GM21786 (cell line): ENCODE data around the gene ZBTB46.

ENCODE experiments used
- ATAC-seq: cut with Tn5 transposase; IDR thresholded peaks from one replicate; pipeline ENCODE4 v1.9.1; 2021; ENCODE audit not compliant: unreplicated experiment

Gene ZBTB46

DNA sequence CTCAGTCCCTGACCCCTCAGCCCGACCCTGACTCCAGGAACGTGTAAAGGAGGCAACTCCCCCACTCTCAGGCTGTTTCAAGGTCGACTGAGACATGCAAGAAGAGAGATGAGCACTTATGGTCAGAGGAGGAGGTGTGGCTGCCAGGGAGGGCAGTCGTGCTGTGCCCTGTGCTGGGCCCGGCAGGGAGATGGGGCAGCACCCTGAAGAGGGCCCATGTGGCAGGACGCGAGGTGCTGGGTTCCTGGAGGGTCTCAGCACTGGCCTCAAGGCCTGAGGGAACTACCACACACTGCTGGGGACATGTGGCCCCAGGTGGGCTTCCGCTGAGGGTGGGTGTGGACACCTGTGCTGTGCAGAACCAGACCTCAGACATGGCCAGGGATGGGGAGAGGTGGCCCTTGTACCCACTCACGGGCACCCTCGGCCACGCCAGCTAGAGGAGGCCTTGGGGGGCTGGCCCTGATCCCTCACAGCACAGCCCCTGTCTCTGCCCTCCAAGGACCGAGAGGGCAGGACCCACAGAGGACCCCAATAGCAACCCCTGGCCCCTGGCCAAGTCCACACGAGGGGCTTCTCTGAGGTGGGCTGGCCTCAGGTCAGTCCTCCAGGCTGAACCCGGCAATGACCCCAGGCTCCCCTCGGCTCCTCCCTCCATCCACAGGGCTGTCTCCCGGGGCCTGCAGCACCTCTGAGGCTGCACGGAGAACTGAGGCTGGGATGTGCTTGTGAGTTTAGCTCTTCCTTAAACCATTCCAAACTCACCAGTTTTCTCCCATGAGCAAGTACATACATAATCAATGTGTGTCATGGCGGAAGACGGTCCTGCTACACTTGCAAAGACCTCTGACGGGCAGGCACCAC lies 82.8 kb downstream of the ZBTB46 start:
- ATAC-seq: no peak

DNA sequence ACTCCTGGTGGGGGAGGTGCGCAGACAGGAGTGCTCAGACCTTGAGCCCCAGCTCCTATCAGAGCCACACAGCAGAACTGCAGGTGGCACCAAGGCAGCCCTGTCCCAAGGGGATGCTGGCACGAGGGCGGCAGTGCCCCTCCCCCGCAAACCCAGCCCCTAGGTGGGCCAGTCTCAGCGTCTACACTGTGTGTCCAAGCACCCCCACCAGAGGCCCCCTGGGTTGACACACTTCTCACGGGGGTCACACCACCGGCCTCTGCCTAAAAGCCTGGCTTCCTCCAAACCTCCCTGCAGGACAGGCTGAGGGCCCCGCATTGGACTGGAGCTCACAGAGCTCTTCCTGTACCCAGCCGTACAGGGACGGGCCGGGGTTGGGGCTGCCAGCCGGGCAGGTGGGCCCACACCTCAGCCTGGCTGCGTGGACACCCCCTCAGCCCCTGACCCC lies 83.4 kb downstream of the ZBTB46 start:
- ATAC-seq: no peak

DNA sequence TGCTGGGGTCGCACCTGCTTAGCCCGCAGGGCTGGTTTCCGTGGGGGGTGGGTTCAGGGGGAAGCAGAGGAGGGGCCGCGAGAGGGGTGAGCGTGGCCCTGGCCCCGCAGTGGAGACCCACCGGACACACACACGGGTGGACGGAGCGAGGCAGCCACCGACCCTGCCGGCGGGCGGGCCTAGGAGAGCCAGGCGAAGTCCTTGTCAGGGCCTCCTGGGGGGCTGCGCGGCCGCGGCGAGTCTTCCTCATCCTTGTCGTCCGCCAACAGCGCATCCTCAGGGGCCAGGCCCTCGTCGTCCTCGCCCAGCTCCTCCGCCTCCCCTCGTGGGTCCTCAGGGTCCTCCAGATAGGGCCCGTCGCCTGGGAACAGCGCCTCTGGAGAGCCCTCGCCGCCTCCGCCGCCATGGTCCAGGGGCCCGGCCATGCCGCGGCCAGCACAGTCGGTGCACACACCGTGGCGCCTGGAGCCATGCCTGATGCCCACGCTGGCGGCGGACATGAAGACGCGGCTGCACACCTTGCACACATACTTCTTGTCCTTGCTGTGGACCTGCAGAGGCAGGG lies 84.2 kb downstream of the ZBTB46 start:
- no peak for ATAC-seq

DNA sequence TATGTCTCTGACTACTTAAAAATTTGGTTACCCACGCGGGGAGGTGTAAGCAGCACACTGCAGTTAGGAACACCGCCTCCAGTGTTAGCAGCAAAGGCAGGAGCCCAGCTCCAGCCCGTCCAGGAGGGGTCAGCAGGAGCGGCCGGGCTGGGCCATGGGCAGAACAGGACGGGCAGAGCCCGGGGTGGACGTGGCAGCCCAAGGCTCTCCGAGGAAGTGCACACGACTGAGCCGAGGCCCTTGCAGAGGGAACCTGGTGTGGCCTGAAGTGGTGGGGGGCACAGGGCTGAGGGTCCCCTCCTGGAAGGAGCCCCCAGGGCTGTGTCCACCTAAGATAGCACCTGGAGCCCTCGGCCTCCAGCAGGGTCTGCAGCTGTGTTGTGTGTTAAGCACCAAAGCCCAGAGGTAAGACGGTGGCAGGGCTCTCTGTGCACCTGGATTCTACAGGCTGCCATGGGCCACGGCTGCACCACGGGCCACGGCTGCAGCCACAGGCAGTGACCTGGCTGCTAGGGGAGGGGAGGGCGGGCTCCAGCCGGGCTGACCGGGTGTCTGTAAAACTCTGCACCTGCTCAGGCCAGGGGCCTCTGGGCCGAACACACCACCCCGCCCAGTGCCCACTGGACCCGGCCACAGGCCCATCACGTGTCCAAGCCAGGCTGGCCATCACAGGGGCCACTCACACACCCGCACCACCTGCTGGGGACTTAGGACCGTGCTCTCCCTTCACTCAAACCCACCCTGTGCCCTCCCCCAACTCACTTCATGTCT lies 84.9 kb downstream of the ZBTB46 start:
- no peak for ATAC-seq

DNA sequence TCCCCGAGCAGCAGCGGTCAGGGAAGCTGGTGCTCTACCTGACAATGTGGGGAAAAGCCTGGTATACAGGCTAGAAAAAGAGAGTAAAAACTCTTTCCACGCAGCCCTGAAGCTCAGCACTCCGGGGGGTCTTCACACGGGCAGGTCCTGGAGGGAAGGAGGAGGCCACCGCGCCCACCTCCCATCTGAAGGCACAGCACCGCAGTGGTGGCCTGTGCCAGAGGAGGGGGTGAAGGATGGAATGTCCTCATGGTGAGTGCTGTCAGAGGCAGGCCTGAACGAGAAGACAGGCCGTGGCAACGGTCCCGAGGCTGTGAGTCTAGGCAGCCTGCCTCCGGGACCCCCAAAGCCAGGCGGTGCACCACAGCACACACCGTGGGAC lies 85.6 kb downstream of the ZBTB46 start:
- ATAC-seq: no peak

DNA sequence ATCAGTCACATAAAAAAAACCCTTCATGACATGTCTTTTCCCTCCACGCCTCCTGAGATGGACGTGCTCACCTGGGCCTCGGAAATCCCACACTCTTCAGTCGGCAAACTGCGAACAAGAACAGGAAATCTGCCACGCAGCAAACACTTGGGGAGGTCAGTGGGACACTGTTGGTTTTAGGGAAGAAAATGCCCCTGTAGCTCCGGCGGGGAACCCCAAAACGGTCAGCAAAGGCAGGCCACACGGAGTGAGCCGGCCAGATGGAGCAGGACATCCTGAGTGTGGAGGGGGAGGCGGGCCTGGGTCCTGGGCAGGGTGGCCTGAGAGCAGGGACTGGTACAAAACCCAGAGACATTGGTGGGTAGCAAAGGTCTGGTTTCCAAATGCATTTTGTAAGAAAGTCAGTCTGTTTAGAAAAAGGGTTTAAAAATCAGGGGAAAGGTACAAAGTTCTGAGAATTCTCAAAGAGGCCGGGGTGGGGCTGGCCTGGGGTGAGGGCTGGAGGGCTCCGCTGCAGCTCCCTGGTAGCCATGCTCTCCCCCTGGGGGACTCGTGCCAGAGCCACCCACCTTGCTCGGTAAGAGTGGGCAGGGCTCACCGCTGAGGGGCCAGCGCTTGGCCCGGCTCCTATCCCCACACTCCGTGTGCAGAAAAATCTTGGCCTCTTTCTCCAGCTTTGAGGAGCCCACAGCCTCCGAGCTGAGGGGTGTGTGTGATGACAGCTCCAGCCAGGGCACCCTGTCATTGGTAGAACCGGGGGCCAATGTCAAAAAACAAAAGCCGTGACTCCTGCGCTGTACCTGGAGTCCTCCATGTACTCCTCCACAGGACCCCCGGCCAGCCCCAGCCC lies 86.3 kb downstream of the ZBTB46 start:
- ATAC-seq: no peak

DNA sequence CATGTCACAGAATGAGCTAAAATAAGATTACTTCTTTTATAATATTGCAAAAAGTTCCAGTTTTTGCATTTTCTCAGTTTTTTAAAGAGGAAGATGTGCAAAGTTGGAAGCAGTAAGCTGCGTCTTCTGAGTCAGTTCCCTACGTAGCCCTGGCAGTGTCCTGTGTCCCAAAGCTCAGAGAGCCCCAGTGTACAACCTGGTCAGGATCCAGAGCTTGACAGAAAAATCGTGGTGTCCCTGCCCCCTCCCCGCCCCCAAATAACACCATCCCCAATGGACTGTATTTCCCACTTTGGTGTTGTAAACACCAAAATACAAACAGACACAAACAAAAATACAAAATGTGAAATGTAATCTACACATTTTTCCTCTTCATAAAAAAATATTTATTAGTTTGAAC lies 86.9 kb downstream of the ZBTB46 start:
- ATAC-seq: no peak

DNA sequence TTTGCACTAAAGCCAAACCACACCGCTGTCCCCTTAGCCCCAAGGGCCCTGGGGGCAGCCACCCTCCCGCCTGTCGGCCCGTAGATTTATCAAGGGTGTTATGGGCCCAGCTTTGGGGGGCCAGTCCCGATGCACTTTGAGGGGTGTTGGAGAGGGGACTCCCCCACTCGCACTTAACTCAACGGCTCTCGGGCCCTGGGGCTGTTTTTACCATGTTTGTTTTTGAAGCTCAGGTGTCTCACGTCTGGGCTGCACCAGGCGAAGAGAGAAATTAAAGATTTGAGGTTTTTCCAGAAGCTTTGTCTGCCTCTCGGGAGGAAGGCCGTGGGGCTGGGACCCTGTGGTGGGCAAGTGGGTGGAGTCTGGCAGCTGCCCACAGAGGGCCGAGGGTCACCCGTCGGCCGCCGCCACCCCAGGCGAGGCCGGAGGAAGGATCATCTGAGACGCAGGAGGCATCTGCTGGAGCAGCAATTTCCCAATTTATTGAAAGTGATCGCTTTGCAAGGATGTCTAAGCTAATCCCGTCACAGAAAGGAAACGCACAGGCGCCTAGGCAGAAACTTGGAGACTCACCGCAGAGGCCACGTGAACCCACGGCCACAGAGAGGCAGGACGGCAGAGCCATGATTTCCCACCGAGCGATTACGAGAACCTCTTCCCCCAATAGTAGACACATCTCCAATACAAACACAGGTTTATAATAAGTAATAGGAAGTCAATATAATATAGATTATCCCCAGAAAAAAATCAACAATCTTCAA lies 87.7 kb downstream of the ZBTB46 start:
- ATAC-seq: no peak

DNA sequence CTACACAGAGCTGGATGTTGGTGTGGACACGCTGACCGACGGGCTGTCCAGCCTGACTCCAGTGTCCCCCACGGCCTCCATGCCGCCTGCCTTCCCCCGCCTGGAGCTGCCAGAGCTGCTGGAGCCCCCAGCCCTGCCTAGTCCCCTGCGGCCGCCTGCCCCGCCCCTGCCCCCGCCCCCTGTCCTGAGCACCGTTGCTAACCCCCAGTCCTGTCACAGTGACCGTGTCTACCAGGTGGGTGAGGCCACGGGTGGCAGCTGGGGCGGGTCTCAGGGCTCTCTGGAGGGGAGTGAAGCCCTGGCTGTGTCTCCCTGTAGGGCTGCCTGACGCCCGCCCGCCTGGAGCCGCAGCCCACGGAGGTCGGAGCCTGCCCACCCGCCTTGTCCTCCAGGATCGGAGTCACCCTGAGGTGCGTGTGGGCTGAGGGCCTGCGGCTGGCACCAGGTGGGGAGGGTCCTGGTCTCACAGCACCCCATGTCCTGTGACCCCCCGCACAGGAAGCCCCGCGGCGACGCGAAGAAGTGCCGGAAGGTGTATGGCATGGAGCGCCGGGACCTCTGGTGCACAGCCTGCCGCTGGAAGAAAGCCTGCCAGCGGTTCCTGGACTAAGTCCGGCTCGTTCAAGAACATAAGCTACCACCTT lies 88.6 kb downstream of the ZBTB46 start:
- no peak for ATAC-seq

DNA sequence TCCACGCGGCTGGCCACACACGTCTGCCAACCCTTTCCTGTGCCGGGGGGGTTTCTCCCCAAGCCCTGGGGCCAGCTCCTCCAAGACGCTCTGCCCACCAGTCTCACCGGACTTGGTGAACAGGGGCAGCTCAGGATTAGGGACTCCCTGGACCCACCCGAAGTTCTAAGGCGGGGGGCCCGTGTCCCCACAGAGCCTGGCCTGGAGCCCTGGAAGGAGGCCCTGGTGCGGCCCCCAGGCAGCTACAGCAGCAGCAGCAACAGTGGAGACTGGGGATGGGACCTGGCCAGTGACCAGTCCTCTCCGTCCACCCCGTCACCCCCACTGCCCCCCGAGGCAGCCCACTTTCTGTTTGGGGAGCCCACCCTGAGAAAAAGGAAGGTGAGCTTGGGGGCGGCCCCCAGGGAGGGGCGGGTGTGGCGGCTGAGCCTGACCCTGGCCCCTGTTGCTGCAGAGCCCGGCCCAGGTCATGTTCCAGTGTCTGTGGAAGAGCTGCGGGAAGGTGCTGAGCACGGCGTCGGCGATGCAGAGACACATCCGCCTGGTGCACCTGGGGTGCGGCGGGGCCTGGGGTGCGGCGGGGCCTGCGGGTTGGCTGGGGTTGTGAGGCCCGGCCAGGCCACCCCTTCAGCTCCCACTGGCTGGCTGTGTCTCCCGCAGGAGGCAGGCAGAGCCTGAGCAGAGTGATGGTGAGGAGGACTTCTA lies 89.2 kb downstream of the ZBTB46 start:
- ATAC-seq: no peak

DNA sequence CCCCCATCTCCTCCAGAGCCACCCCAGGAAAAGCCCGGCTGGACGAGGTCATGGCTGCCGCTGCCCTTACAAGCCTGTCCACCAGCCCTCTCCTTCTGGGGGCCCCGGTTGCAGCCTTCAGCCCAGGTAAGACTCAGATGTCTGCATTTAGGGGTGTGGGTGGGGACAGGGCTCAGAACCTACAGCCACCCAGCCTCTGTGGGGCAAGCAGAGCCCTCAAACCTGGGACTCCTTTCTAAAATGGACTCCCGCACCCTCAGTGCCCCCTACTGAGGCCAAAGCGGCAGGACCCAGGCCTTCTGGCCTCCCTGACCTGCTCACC lies 89.7 kb downstream of the ZBTB46 start:
- no peak for ATAC-seq

DNA sequence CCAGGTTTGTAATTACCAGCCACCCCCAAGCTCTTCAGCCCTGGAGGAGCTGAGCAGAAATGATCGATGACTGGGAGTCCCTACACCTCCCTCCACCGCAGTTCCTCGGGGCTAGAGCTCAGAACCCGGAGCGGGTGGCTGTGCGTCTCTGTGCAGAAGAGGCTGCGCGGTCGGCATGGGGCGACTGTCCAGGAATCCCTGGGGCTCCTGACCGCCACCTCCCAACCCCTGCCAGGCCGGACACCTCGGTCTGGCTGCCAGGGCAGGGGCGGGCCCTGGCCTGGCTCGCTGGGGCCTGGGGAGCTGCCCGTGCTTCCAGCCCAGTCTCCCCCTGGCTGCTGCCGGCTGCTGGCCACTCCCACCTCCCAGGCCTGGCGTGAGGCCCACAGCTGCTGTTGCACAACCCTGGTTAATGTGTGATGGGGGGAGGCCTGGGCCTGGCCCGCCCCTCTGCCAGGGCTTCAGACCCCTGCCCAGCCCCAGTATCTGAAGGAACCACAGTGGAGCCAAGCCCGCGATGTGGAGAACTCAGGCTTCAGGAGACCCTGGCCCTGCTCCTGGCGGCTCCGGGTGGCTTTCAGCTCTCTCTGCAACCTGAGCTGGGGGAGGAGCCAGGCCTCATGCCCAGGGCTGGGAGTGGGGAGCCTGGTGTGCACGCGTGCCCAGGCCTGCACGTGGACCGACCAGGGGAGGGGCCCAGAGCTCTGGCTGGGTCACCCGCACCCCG lies 90.3 kb downstream of the ZBTB46 start:
- no peak for ATAC-seq

DNA sequence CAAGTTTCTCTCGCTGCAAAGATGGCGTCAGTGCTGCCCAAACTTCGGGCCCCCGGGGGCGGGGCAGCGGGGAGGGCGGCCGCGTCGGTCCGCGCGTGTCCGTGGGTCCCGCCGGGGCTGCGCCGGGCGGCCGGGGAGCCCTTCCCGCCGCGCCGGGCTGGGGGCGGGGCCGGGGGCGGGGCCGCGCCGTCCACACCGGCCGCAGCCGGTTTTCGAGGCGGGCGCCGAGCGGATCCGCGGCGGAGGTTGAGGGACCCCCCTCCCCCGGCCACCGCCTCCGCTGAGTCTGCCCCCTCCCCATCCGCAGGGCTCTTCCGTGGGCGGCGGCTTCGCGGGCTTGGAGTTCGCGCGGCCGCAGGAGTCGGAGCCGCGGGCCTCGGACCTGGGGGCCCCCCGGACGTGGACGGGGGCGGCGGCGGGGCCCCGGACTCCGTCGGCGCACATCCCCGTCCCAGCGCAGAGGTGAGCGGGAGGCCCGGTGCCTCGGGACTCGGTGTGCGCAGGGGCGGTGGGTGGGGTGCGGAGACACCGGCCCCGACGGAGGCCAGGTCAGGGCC lies 90.9 kb downstream of the ZBTB46 start:
- no peak for ATAC-seq

DNA sequence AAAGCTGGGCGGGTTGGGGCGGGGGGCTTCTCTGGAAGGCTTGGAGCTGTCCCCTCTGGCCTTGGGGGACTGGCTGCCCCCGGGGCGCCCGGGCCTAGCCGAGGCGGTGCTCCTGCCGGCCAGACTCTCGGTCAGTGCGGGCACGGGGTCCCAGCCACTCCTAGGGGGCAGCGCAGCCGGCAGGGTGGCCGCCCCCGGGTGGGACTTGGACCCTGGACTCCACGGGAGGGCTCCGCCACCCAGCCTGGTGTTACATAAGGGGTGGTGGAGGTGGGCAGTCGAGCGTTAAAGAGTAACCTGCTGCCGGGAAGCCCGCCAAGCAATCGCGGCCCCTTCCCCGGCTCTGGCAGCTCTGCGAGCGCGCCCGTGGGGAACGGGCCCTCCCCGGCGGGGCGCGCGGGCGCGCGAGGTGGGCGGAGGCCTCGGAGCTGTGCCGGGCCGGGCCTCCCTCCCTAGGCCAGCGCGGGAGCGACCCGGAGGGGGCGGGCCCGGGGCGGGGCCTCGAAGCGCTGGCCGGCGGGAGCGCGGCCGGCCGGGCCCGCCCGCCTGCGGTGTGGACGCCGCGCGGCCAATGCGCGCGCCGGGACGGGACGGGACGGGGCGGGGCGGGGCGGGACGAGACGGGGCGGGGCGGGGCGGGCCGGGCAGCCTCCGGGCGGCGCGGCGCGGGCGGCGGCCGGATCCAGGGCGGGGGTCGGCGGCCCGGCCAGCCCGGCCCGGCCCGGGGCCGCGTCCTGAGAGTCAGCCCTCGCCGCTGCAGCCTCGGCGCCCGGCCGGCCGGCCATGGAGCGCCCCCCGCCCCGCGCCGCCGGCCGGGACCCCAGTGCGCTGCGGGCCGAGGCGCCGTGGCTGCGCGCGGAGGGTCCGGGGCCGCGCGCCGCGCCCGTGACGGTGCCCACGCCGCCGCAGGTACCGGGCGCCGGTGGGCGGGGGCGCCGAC lies 91.7 kb downstream of the ZBTB46 start, which contains the start of gene SLC2A4RG:
Gene SLC2A4RG (plus strand): TSS at position 647 of the 940 bp plus-strand sequence. CDS start 137 bp downstream, at position 784.
- ATAC-seq: peak; percentile 22

DNA sequence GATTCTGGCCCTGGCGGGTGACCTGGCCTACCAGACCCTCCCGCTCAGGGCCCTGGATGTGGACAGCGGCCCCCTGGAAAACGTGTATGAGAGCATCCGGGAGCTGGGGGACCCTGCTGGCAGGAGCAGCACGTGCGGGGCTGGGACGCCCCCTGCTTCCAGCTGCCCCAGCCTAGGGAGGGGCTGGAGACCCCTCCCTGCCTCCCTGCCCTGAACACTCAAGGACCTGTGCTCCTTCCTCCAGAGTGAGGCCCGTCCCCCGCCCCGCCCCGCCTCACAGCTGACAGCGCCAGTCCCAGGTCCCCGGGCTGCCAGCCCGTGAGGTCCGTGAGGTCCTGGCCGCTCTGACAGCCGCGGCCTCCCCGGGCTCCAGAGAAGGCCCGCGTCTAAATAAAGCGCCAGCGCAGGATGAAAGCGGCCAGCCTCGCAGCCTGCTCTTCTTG lies 92.4 kb downstream of the ZBTB46 start:
- ATAC-seq: no peak

DNA sequence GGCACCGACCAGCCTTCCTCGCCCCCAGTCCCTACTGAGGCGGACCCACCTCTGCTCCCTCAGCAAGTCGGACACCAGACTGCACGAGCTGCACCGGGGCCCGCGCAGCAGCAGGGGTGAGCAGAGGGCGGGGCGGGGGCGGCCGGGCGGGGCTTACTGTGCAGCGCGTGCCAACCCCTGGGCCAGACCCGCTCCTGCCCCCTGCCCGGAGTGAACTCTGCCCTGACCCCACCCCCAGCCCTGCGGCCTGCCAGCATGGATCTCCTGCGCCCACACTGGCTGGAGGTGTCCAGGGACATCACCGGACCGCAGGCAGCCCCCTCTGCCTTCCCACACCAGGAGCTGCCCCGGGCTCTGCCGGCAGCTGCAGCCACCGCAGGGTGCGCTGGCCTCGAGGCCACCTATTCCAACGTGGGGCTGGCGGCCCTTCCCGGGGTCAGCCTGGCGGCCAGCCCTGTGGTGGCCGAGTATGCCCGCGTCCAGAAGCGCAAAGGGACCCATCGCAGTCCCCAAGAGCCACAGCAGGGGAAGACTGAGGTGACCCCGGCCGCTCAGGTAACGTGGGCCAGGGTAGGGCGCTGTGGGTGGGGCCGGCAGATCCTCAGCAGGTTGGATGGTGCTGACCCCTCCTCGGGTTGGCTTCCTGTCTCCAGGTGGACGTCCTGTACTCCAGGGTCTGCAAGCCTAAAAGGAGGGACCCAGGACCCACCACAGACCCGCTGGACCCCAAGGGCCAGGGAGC lies 92.9 kb downstream of the ZBTB46 start:
- no peak for ATAC-seq

DNA sequence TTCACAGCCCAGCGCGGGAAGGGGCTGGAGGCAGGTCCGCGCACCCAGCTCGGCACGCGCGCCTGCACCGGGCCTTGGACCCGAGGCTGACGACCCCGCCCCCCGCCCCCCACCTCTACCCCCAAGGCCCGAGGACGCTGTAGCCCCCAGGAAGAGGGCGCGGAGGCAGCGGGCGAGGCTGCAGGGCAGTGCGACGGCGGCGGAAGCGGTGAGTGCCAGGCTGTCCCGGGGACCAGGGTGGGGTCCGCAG lies 93.4 kb downstream of the ZBTB46 start:
- ATAC-seq: no peak
